ENCODE results near the gene LRRN4. TPM values are rescaled to one million over a fixed set of nuclear protein-coding genes. Genes with fewer than 3 reads are reported as not detected.

LRRN4 gene
- polyA plus RNA-seq, 1 donor from 2014 or later: 0.26 TPM

DNA sequence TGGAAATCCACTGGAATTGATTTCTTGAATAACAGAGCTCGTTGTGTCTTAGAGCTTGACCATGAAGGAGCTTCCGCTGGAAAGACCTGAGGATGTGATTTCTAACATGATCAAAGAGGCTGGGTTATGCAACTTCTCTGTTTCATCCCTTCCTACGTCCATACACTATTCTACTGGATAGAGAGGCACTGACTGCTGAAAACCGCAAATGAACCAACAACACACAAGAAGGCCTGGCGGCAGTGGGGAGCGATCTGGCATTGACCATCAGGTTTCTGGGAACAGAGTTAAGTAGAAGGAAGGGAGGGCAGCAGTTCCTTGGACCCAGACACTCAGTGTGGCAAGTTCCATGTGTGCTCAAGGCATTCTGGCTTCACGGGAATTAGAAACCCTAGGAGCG is 13.3 kb downstream of the LRRN4 start:
- TF ChIP-seq MXI1 (conservative IDR thresholded peaks at IDR 0.05; ENCODE audit: poor library complexity, severe bottlenecking): no peak
- TF ChIP-seq EP300 (conservative IDR thresholded peaks at IDR 0.05; ENCODE audit: poor library complexity, severe bottlenecking): no peak
- TF ChIP-seq REST (IDR thresholded peaks at IDR 0.05; ENCODE audit: borderline replicate concordance): no peak
- no peak for TF ChIP-seq CTCF (IDR thresholded peaks at IDR 0.05; ENCODE audit: poor library complexity, severe bottlenecking)
- no peak for TF ChIP-seq TAF1 (IDR thresholded peaks at IDR 0.05; ENCODE audit: low read depth)
- no peak for TF ChIP-seq RAD21 (conservative IDR thresholded peaks at IDR 0.05)
- no peak for TF ChIP-seq POLR2AphosphoS5 (IDR thresholded peaks at IDR 0.05)
- no peak for TF ChIP-seq SMC3 (conservative IDR thresholded peaks at IDR 0.05; ENCODE audit: poor library complexity)
- TF ChIP-seq EZH2 (IDR thresholded peaks at IDR 0.05; ENCODE audit: borderline replicate concordance, insufficient read depth, low read length, poor library complexity, severe bottlenecking): no peak
- H3K27me3 ChIP-seq (ENCODE audit: insufficient read depth, low read depth, low read length): no peaks in the 10 kb centered on the region
- H3K79me2 ChIP-seq (replicated peaks; ENCODE audit: insufficient read depth, low read length): no peaks in the 10 kb centered on the region
- no peaks in the 10 kb centered on the region for H4K20me1 ChIP-seq (ENCODE audit: insufficient read depth)
- H2AFZ ChIP-seq (ENCODE audit: low read depth, low read length): no peak overlapping the region
- no peaks in the 10 kb centered on the region for H3F3A ChIP-seq (ENCODE audit: insufficient read depth, low read length, poor library complexity, severe bottlenecking)
- H3K27ac ChIP-seq (ENCODE audit: low read length): no peak overlapping the region
- no peak overlapping the region for H3K4me2 ChIP-seq (ENCODE audit: low read length)
- H3K36me3 ChIP-seq (ENCODE audit: insufficient read depth, low read length): no peaks in the 10 kb centered on the region
- H3K9me2 ChIP-seq (ENCODE audit: insufficient read depth, low read length): no peaks in the 10 kb centered on the region
- H3K9ac ChIP-seq (ENCODE audit: low read length): no peak overlapping the region
- no peak overlapping the region for H3K4me3 ChIP-seq (ENCODE audit: low read length)
- H3K9me3 ChIP-seq (ENCODE audit: low read length): no peaks in the 10 kb centered on the region

- H3K9ac ChIP-seq (ENCODE audit: low read length): no peak overlapping the region
- no peak overlapping the region for H3K27ac ChIP-seq (ENCODE audit: low read length)
- H2AFZ ChIP-seq (ENCODE audit: low read depth, low read length): no peak overlapping the region
- no peaks in the 10 kb centered on the region for H3K9me2 ChIP-seq (ENCODE audit: insufficient read depth, low read length)
- H3K79me2 ChIP-seq (replicated peaks; ENCODE audit: insufficient read depth, low read length): no peaks in the 10 kb centered on the region
- no peaks in the 10 kb centered on the region for H3F3A ChIP-seq (ENCODE audit: insufficient read depth, low read length, poor library complexity, severe bottlenecking)
- no peaks in the 10 kb centered on the region for H3K9me3 ChIP-seq (ENCODE audit: low read length)
- H4K20me1 ChIP-seq (ENCODE audit: insufficient read depth): no peaks in the 10 kb centered on the region
- no peak overlapping the region for H3K4me3 ChIP-seq (ENCODE audit: low read length)
- no peak overlapping the region for H3K4me2 ChIP-seq (ENCODE audit: low read length)
- TF ChIP-seq MXI1 (conservative IDR thresholded peaks at IDR 0.05; ENCODE audit: poor library complexity, severe bottlenecking) (no peak), EZH2 (IDR thresholded peaks at IDR 0.05; ENCODE audit: borderline replicate concordance, insufficient read depth, low read length, poor library complexity, severe bottlenecking) (no peak), CTCF (IDR thresholded peaks at IDR 0.05; ENCODE audit: poor library complexity, severe bottlenecking) (no peak), EP300 (conservative IDR thresholded peaks at IDR 0.05; ENCODE audit: poor library complexity, severe bottlenecking) (no peak), RAD21 (conservative IDR thresholded peaks at IDR 0.05) (no peak), POLR2AphosphoS5 (IDR thresholded peaks at IDR 0.05) (no peak), SMC3 (conservative IDR thresholded peaks at IDR 0.05; ENCODE audit: poor library complexity) (no peak), TAF1 (IDR thresholded peaks at IDR 0.05; ENCODE audit: low read depth) (no peak), REST (IDR thresholded peaks at IDR 0.05; ENCODE audit: borderline replicate concordance) (no peak)
- H3K36me3 ChIP-seq (ENCODE audit: insufficient read depth, low read length): no peaks in the 10 kb centered on the region
- H3K27me3 ChIP-seq (ENCODE audit: insufficient read depth, low read depth, low read length): no peaks in the 10 kb centered on the region
Measured at GRCh38 chr20:6039766-6040165, 14.1 kb downstream of the LRRN4 start.

All from neural cell (in vitro differentiated cells).